GM15510 (cell line): ENCODE results near the gene GPC1.

Experiments used
- POLR2A ChIP-seq: IDR thresholded peaks from 3 replicates; pipeline ENCODE4 v1.6.1; 2011; ENCODE audit warnings: borderline replicate concordance; ENCODE audit not compliant: insufficient read length; ENCODE audit errors: extremely low read depth

The GPC1 gene

GRCh38 chr2:240440251-240440650, 4.8 kb downstream of the GPC1 start:
- no peak for TF ChIP-seq POLR2A

GRCh38 chr2:240440704-240441320, 5.3 kb downstream of the GPC1 start:
- no peak for TF ChIP-seq POLR2A

GRCh38 chr2:240441326-240441992, 6.0 kb downstream of the GPC1 start:
- no peak for TF ChIP-seq POLR2A

- TF ChIP-seq POLR2A: no peak
Measured at GRCh38 chr2:240441993-240442411, 6.5 kb downstream of the GPC1 start.

- no peak for TF ChIP-seq POLR2A
Measured at GRCh38 chr2:240442891-240443715, 7.6 kb downstream of the GPC1 start.

- TF ChIP-seq POLR2A: no peak
Measured at GRCh38 chr2:240443891-240444301, 8.4 kb downstream of the GPC1 start.

- TF ChIP-seq POLR2A: no peak
Measured at GRCh38 chr2:240444464-240444863, 9.0 kb downstream of the GPC1 start.

GRCh38 chr2:240445961-240446663, 10.6 kb downstream of the GPC1 start:
- TF ChIP-seq POLR2A: no peak

- TF ChIP-seq POLR2A: no peak
Measured at GRCh38 chr2:240446664-240447175, 11.3 kb downstream of the GPC1 start.

- TF ChIP-seq POLR2A: no peak
Measured at GRCh38 chr2:240447331-240447730, 11.9 kb downstream of the GPC1 start.

- no peak for TF ChIP-seq POLR2A
Measured at GRCh38 chr2:240447934-240448333, 12.5 kb downstream of the GPC1 start.

GRCh38 chr2:240448387-240449274, 13.2 kb downstream of the GPC1 start:
- TF ChIP-seq POLR2A: no peak

GRCh38 chr2:240449764-240450531, 14.5 kb downstream of the GPC1 start:
- TF ChIP-seq POLR2A: no peak

- TF ChIP-seq POLR2A: no peak
Measured at GRCh38 chr2:240450532-240451107, 15.2 kb downstream of the GPC1 start.
